HEK293T (cell line): ENCODE results near the gene NAT16.
"Not testable (repeated sequence)": the region's sequence is repeated elsewhere in the genome, so short reads cannot be mapped to it uniquely, and the experiment has no call there.

Source experiments
- CTCF ChIA-PET: fragments of 350-600 bp; formaldehyde crosslinking; extraction: SDS; loops from one replicate; lab custom pipeline; 2021; ENCODE audit warnings: antibody characterized with exemption, inconsistent platforms; lab: Yijun Ruan, JAX
- POLR2A ChIA-PET: fragments of 350-600 bp; formaldehyde crosslinking; extraction: SDS; loops from one replicate; lab custom pipeline; 2020; ENCODE audit warnings: antibody characterized with exemption, inconsistent platforms; lab: Yijun Ruan, JAX
- DNase-seq: peaks from one replicate; pipeline ENCODE4 v3.0.0; 2012; ENCODE audit warnings: mixed read lengths; ENCODE audit errors: extremely low spot score
- ARNT ChIP-seq: fragments of 450-650 bp; IDR thresholded peaks from 2 replicates; pipeline ENCODE4 v1.6.1; 2017; ENCODE audit warnings: mild to moderate bottlenecking
- BHLHE40 ChIP-seq: fragments of 450-650 bp; IDR thresholded peaks from 2 replicates; pipeline ENCODE4 v1.6.1; 2016; ENCODE audit warnings: mild to moderate bottlenecking, moderate library complexity, borderline replicate concordance
- CTBP1 ChIP-seq: fragments of 450-650 bp; IDR thresholded peaks from 2 replicates; pipeline ENCODE4 v1.6.1; 2016; ENCODE audit warnings: borderline replicate concordance
- ELF4 ChIP-seq: fragments of 450-650 bp; IDR thresholded peaks from 2 replicates; pipeline ENCODE4 v1.6.1; 2017; ENCODE audit warnings: antibody characterized with exemption
- FOXA1 ChIP-seq: fragments of 450-650 bp; IDR thresholded peaks from 2 replicates; pipeline ENCODE4 v1.6.1; 2016; ENCODE audit warnings: mild to moderate bottlenecking
- FOXK2 ChIP-seq: fragments of 450-650 bp; IDR thresholded peaks from 2 replicates; pipeline ENCODE4 v1.6.1; 2016; ENCODE audit warnings: mild to moderate bottlenecking
- FOXM1 ChIP-seq: fragments of 450-650 bp; IDR thresholded peaks from 2 replicates; pipeline ENCODE4 v1.6.1; 2017; ENCODE audit warnings: mild to moderate bottlenecking, borderline replicate concordance
- HDGF ChIP-seq: fragments of 450-650 bp; IDR thresholded peaks from 2 replicates; pipeline ENCODE4 v1.6.1; 2017; ENCODE audit warnings: antibody characterized with exemption, borderline replicate concordance
- L3MBTL2 ChIP-seq: fragments of 450-650 bp; conservative IDR thresholded peaks from 2 replicates; pipeline ENCODE4 v1.6.1; 2016; ENCODE audit warnings: mild to moderate bottlenecking
- LEF1 ChIP-seq: fragments of 450-650 bp; IDR thresholded peaks from 2 replicates; pipeline ENCODE4 v1.6.1; 2017; ENCODE audit warnings: mild to moderate bottlenecking, borderline replicate concordance
- NFRKB ChIP-seq: fragments of 450-650 bp; IDR thresholded peaks from 2 replicates; pipeline ENCODE4 v1.6.1; 2016; ENCODE audit warnings: mild to moderate bottlenecking, moderate library complexity
- SP1 ChIP-seq: fragments of 450-650 bp; IDR thresholded peaks from 2 replicates; pipeline ENCODE4 v1.6.1; 2017
- SUZ12 ChIP-seq: fragments of 450-650 bp; IDR thresholded peaks from 2 replicates; pipeline ENCODE4 v1.6.1; 2016; ENCODE audit warnings: mild to moderate bottlenecking
- TARDBP ChIP-seq: fragments of 450-650 bp; IDR thresholded peaks from 2 replicates; pipeline ENCODE4 v1.6.1; 2016
- ZNF384 ChIP-seq: fragments of 450-650 bp; IDR thresholded peaks from 2 replicates; pipeline ENCODE4 v1.6.1; 2016
- TF ChIP-seq, protein P1 (sequence below): fragments of 450-650 bp; IDR thresholded peaks from 2 replicates; pipeline ENCODE4 v1.6.1; 2016

The NAT16 gene

DNA sequence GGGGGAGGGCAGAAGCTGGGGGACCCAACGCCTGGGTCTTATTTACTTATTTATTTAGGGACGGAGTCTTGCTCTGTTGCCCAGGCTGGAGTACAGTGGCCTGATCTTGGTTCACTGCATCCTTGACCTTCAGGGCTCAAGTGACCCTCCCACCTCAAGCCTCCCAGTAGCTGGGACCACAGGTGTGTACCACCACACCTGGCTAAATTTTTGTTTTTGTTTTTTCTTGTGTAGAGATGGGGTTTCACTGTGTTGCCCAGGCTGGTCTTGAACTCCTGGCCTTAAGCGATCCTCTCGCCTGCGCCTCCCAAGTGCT lies 22.5 kb upstream of the NAT16 start:
- POLR2A ChIA-PET: no interaction called here

DNA sequence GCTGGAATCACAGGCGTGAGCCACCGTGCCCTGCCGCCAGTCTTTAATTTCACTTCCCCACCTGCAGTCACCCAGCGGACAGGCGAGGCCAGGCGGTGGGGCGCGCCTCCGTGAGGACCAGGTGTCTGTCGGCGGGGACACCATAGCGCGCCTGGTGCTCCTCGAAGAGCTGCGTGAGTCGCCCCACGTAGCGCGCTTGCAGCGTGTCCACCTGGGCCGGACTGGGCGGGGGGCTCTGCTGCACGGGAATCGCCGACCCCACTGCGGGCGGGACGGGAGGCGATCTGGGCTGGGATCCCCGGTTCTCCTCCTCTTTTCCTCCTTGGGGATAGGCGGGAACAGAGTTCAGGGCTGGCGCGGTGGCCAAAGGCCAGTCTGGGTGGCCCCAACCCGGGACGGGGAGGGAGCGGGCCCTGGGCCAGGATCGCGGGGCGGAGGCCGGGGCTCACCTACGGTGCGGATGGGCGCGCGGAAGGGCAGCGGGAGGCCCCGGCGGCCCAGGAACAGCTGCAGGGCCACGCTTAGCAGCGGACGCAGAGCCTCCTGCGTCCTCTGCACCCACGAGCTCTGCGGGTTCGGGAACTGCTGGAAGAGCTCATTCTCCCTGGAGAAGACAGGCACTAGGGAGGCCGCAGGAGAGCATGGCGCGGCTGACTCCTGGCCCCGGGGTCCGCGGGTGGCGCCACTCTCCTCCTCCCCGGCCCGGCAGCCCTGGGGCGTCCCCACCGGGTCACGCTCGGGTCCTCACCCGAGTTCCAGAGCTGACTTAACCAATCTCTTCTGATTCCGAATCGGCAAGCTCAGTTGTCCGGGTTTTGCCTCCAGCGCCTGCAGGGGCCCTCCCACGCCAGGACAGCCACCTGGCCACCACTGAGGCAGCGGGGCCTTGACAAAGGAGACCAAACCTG lies 21.9 kb upstream of the NAT16 start:
- POLR2A ChIA-PET: no interaction called here
- CTCF ChIA-PET: interaction anchor here (0.5 to 2.0 kb wide), 3 partner anchors 10 to 1086 kb away, joined by 3 to 6 read pairs (median 5); no protein-coding TSS in a partner anchor
- no peak for DNase-seq
- no peak for TF ChIP-seq FOXM1
- no peak for TF ChIP-seq TARDBP
- no peak for TF ChIP-seq NFRKB
- TF ChIP-seq HDGF: no peak

More for the DNA sequence above, 22.5 kb upstream of the NAT16 start:
- DNase-seq: no peak
- no peak for TF ChIP-seq BHLHE40
- no peak for TF ChIP-seq ARNT
- TF ChIP-seq SUZ12: no peak
- TF ChIP-seq LEF1: no peak
- TF ChIP-seq TARDBP: no peak
- no peak for TF ChIP-seq FOXM1
- TF ChIP-seq CTBP1: no peak
- no peak for TF ChIP-seq FOXK2
- no peak for TF ChIP-seq ZNF384
- no peak for TF ChIP-seq FOXA1
- no peak for TF ChIP-seq NFRKB
- TF ChIP-seq ELF4: no peak
- TF ChIP-seq, protein P1, sequence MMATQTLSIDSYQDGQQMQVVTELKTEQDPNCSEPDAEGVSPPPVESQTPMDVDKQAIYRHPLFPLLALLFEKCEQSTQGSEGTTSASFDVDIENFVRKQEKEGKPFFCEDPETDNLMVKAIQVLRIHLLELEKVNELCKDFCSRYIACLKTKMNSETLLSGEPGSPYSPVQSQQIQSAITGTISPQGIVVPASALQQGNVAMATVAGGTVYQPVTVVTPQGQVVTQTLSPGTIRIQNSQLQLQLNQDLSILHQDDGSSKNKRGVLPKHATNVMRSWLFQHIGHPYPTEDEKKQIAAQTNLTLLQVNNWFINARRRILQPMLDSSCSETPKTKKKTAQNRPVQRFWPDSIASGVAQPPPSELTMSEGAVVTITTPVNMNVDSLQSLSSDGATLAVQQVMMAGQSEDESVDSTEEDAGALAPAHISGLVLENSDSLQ: no peak
- CTCF ChIA-PET: interaction anchor here (0.5 to 1.2 kb wide), 2 partner anchors 10 to 1086 kb away, joined by 3 to 6 read pairs; no protein-coding TSS in a partner anchor

DNA sequence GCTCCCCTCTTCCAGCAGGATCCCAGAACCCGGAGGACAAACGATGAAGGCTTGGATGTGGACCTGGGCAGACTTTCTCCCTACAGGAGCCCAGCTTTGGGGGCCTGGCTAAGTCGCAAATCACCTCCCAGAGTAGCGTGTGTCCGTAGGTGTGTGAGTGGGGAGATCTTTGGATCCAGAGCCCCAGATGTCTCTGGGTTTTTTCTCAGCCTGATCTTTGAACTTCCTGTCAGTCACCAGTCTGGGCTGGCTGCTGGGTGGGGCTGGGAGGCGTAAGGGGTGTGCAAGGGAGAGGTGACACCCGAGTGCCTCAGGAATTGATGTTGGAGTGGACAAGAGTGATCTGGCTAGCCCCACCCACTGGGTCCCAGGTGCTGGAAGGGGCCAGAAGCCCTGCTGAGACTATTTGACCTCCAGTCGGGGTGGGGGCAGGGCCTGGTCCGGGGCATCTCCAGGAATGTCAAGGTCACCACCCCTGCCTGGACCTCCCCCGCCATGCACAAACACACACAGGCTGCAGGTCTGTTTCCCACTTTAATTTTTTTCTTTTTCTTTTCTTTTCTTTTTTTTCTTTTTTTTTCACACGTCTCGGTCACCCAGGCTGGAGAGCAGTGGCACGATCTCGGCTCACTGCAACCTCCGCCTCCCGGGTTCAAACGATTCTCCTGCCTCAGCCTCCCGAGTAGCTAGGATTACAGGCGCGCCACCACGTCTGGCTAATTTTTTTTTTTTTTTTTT lies 20.9 kb upstream of the NAT16 start, which contains the start of gene MOGAT3:
Gene MOGAT3, minus strand, starts transcription at position 175 of the 738 bp plus-strand sequence. CDS start 182 bp downstream, outside the sequence.
- no peak for DNase-seq
- TF ChIP-seq TARDBP (no peak), ZNF384 (no peak), ELF4 (no peak), HDGF (no peak)
- POLR2A ChIA-PET: interaction anchor here (0.6 to 0.9 kb wide), 2 partner anchors 17 to 19 kb away, joined by 3 read pairs; partner anchors contain the start of genes PLOD3 and ZNHIT1
- CTCF ChIA-PET: interaction anchor here (2.0 kb wide), 1 partner anchor 57 kb away, joined by 5 read pairs; no protein-coding TSS in a partner anchor

DNA sequence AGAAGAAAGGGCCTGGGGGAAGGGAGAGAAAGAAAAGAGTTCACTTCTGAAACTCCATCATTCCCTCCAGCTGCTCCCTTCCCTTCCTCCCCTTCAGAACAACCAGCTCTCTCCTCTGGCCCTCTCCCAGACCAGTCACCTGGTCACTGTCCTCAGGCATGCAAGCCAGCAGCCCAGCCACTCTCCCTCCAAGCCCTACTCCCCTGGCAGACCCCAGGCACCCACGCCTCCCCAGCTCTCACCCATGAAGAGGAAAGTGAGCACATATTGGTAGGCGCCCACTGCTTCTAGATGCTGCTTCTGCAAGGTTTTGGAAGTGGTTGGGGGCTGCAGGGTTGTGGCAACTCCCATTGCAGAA lies 20.4 kb upstream of the NAT16 start:
- POLR2A ChIA-PET: interaction anchor here (0.6 to 0.9 kb wide), 2 partner anchors 17 to 18 kb away, joined by 3 read pairs; partner anchors contain the start of genes PLOD3 and ZNHIT1
- CTCF ChIA-PET: interaction anchor here (0.6 to 2.0 kb wide), 4 partner anchors 18 to 82 kb away, joined by 3 to 5 read pairs (median 3); partner anchors contain the start of gene ZNHIT1
- TF ChIP-seq ZNF384 (no peak), L3MBTL2 (no peak), HDGF (no peak), ELF4 (no peak), ARNT (no peak), FOXA1 (no peak), TARDBP (no peak), CTBP1 (no peak), NFRKB (no peak), LEF1 (no peak), SP1 (no peak), FOXK2 (no peak), BHLHE40 (no peak), SUZ12 (no peak)
- TF ChIP-seq, protein P1: no peak

DNA sequence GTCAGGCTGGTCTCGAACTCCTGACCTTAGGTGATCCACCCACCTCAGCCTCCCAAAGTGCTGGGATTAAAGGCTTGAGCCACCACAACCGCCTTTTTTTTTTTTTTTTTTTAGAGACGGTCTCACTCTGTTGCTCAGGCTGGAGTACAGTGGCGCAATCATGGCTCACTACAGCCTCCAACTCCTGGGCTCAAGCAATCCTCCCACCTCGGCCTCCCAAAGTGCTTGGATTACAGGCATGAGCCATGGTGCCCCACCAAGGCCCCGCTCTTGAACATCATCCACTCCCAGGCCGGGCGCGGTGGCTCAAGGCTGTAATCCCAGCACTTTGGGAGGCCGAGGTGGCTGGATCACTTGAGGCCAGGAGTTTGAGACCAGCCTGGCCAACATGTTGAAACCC lies 19.4 kb upstream of the NAT16 start:
- DNase-seq, POLR2A ChIA-PET: not testable (repeated sequence)
- CTCF ChIA-PET: interaction anchor here (1.1 to 1.3 kb wide), 2 partner anchors 19 to 62 kb away, joined by 3 read pairs; partner anchors contain the start of gene ZNHIT1

More for the DNA sequence above, 20.4 kb upstream of the NAT16 start:
- DNase-seq: no peak

DNA sequence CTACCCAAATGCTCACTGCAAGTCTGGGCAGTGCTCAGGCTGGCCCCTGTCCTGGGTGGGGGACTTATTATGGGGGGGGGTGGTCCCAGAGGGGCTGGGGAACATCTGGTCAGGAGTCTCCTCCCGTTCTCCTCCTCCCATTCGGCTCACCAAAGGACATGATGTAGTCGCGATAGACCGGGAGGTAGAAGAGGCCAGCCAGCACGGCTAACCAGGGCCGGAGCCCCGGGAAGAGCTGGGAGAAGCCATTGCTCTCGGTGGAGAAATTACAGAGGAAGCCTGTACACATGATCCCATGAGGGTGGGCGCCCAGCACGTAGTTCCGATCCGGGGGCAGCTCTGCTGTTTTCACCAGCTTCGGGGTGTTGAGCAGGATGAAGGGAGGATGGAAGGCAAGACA lies 18.4 kb upstream of the NAT16 start:
- no peak for DNase-seq
- ChIA-PET CTCF (no interaction called here), POLR2A (interaction anchor here (0.6 kb wide), 1 partner anchor 12 kb away, joined by 3 read pairs; no protein-coding TSS in a partner anchor)
- TF ChIP-seq NFRKB: no peak
- TF ChIP-seq CTBP1: no peak
- no peak for TF ChIP-seq ZNF384
- no peak for TF ChIP-seq TARDBP
- TF ChIP-seq ELF4: no peak
- no peak for TF ChIP-seq BHLHE40
- no peak for TF ChIP-seq HDGF
- no peak for TF ChIP-seq FOXA1
- no peak for TF ChIP-seq L3MBTL2
- no peak for TF ChIP-seq FOXK2
- TF ChIP-seq, protein P1: no peak
- TF ChIP-seq ARNT: no peak
- no peak for TF ChIP-seq SUZ12
- no peak for TF ChIP-seq LEF1
